ENCODE measurements around the gene WWOX. TPM values are rescaled to one million over a fixed set of nuclear protein-coding genes. Genes with fewer than 3 reads are reported as not detected.

WWOX gene
- total RNA-seq, 1 experiment from 2014 or later, result 15.6 TPM

GRCh38 chr16:78485188-78485916 lies 385.9 kb downstream of the WWOX start:
- Histone ChIP-seq H3K27ac (ENCODE audit: insufficient read length, low read depth, low read length) (no peak overlapping the region), H3K9ac (ENCODE audit: extremely low read depth, insufficient read length, low read length) (no peak overlapping the region), H3K79me2 (ENCODE audit: insufficient read depth, low read length) (no peaks in the 10 kb centered on the region), H2BK15ac (ENCODE audit: low read depth, low read length) (no peak overlapping the region), H2BK20ac (ENCODE audit: low read depth, low read length, poor library complexity, severe bottlenecking) (no peak overlapping the region), H3K9me3 (ENCODE audit: control insufficient read depth, low read depth, low read length) (no peaks in the 10 kb centered on the region), H3K27me3 (ENCODE audit: insufficient read depth, low read length) (no peaks in the 10 kb centered on the region), H3K79me1 (ENCODE audit: insufficient read depth, low read depth, low read length, poor library complexity, severe bottlenecking) (no peaks in the 10 kb centered on the region), H3K4me2 (ENCODE audit: insufficient read depth, insufficient read length, low read length) (no peak overlapping the region), H3K56ac (ENCODE audit: insufficient read length, low read depth, low read length) (no peak overlapping the region), H2BK5ac (ENCODE audit: insufficient read length, low read length) (no peak overlapping the region), H4K91ac (ENCODE audit: insufficient read length, low read depth, low read length) (no peak overlapping the region), H3K23me2 (ENCODE audit: insufficient read length, low read depth, low read length, poor library complexity, severe bottlenecking) (no peaks in the 10 kb centered on the region), H2BK12ac (ENCODE audit: insufficient read length, low read depth, low read length) (no peak overlapping the region), H2BK120ac (ENCODE audit: low read depth, low read length, poor library complexity, severe bottlenecking) (no peak overlapping the region), H2AK5ac (ENCODE audit: insufficient read length, low read length) (no peak overlapping the region), H2AFZ (ENCODE audit: low read length) (no peak overlapping the region), H3K4me1 (ENCODE audit: insufficient read depth, low read length) (no peaks in the 10 kb centered on the region), H3K18ac (ENCODE audit: insufficient read length, low read depth, low read length) (no peak overlapping the region), H4K8ac (replicated peaks; ENCODE audit: insufficient read length, low read depth, low read length) (no peak overlapping the region), H3K14ac (ENCODE audit: insufficient read depth, low read length) (no peak overlapping the region), H4K5ac (ENCODE audit: insufficient read length, low read depth, low read length) (no peak overlapping the region), H3K23ac (ENCODE audit: insufficient read length, low read depth, low read length) (no peak overlapping the region), H4K20me1 (ENCODE audit: control insufficient read depth, insufficient read depth, insufficient read length) (no peaks in the 10 kb centered on the region), H3T11ph (ENCODE audit: low read length) (no peak overlapping the region), H3K4ac (ENCODE audit: low read depth, low read length) (no peak overlapping the region)
- WGBS (ENCODE audit: extremely low coverage, insufficient read length, low lambda C conversion rate), result no CpG with 5 or more reads among the region's 15 CpGs
- Mint-ChIP-seq H3K9me3 (no peaks in the 10 kb centered on the region; a peak in 1 of 5 replicates), H3K36me3 (ENCODE audit: insufficient read depth in 1 of 3, low read depth in 3 of 3) (peaks cover 0 to 3% (median 0%) of the 10 kb centered on the region in 3 experiments; a peak in 2 of 7 replicates), H3K27ac (no peak overlapping the region), H3K4me3 (no peak overlapping the region), H3K27me3 (ENCODE audit: low read depth) (no peaks in the 10 kb centered on the region), H3K4me1 (no peaks in the 10 kb centered on the region)
- TF ChIP-seq CTCF (conservative IDR thresholded peaks at IDR 0.05), result no peak
- no peak for DNase-seq
